A549 (cell line): ENCODE results near the gene RAB3C. TPM values are rescaled to one million over a fixed set of nuclear protein-coding genes. Genes with fewer than 3 reads are reported as not detected.

Experiments
- ATAC-seq, 2 experiments: fragments of 200-7000 bp in 1 of 2; fragments of >200 bp in 1 of 2; cut with Nextera tagmentation in 1 of 2; cut with Tn5 transposase in 1 of 2; 3 replicates each; pipeline versions ENCODE4 v1.8.0 to v1.9.1; 2018 to 2020; ENCODE audit warnings: mild to moderate bottlenecking in 1 of 2, moderate library complexity in 1 of 2
- CTCF ChIA-PET: fragments of 300-600 bp; sonication (Branson Sonifier 250); formaldehyde crosslinking; extraction: SDS; loops from one replicate; lab custom pipeline; 2021; ENCODE audit warnings: antibody characterized with exemption, inconsistent platforms; lab: Yijun Ruan, JAX
- POLR2A ChIA-PET: fragments of 350-600 bp; formaldehyde crosslinking; extraction: SDS; loops from one replicate; lab custom pipeline; 2021; ENCODE audit warnings: antibody characterized with exemption, inconsistent platforms; lab: Yijun Ruan, JAX
- DNase-seq, 2 experiments: peaks; one replicate each; pipeline versions ENCODE4 v3.0.0 to v3.0.0-alpha.2; 2011 to 2016; ENCODE audit warnings: low read depth in 1 of 2, low spot score in 1 of 2
- FAIRE-seq: peaks from 2 replicates; lab custom pipeline; 2011; peaks lifted over from hg19 to GRCh38; lab: Jason Lieb, UNC
- H3K27ac ChIP-seq, 2 experiments: fragments of >200 bp; sonication (Bioruptor Twin); formaldehyde crosslinking; 3 replicates each; pipeline ENCODE4 v1.5.1; 2016 to 2017
- H3K4me1 ChIP-seq: fragments of >200 bp; sonication (Bioruptor Twin); formaldehyde crosslinking; 3 replicates; pipeline ENCODE4 v1.6.1; 2016
- H3K4me2 ChIP-seq: fragments of >200 bp; sonication (Bioruptor Twin); formaldehyde crosslinking; 3 replicates; pipeline ENCODE4 v1.6.1; 2016
- H3K4me3 ChIP-seq: fragments of >200 bp; sonication (Bioruptor Twin); formaldehyde crosslinking; 3 replicates; pipeline ENCODE4 v1.5.1; 2016
- H3K9me3 ChIP-seq: fragments of >200 bp; sonication (Bioruptor Twin); formaldehyde crosslinking; 3 replicates; pipeline ENCODE4 v1.6.1; 2016
- EHF ChIP-seq: fragments of 250-450 bp; sonication (Bioruptor Pico); IDR thresholded peaks from 2 replicates; pipeline ENCODE4 v1.5.0; 2020; ENCODE audit warnings: mild to moderate bottlenecking
- FOSL2 ChIP-seq, 2 experiments: fragments of 450-650 bp in 1 of 2; fragments of >200 bp in 1 of 2; sonication (Bioruptor Twin) in 1 of 2; formaldehyde crosslinking; IDR thresholded peaks; 2 replicates each; pipeline versions ENCODE4 v1.5.0 to v1.6.1; 2016 to 2020; ENCODE audit warnings: mild to moderate bottlenecking in 1 of 2, moderate library complexity in 1 of 2
- FOXS1 ChIP-seq: fragments of 250-450 bp; sonication (Bioruptor Pico); IDR thresholded peaks from 2 replicates; pipeline ENCODE4 v1.5.0; 2020; ENCODE audit warnings: mild to moderate bottlenecking, moderate library complexity
- HEYL ChIP-seq: fragments of 250-450 bp; sonication (Bioruptor Pico); IDR thresholded peaks from 2 replicates; pipeline ENCODE4 v1.8.0; 2021; ENCODE audit warnings: mild to moderate bottlenecking, moderate library complexity
- JUNB ChIP-seq: fragments of >200 bp; sonication (Bioruptor Twin); formaldehyde crosslinking; IDR thresholded peaks from 2 replicates; pipeline ENCODE4 v1.6.1; 2016
- KDM5A ChIP-seq: fragments of 200-600 bp; sonication (generic); IDR thresholded peaks from 2 replicates; pipeline ENCODE4 v1.6.1; 2016; ENCODE audit warnings: antibody characterized with exemption, mild to moderate bottlenecking
- NFE2L2 ChIP-seq: fragments of 150-350 bp; conservative IDR thresholded peaks from 2 replicates; pipeline ENCODE4 v1.6.1; 2014; ENCODE audit warnings: low read length
- PHF8 ChIP-seq: fragments of 200-600 bp; sonication (generic); IDR thresholded peaks from 2 replicates; pipeline ENCODE4 v1.6.1; 2016; ENCODE audit warnings: low read depth, mild to moderate bottlenecking, antibody characterized with exemption, moderate library complexity, borderline replicate concordance
- RAD21 ChIP-seq, 2 experiments: fragments of >200 bp in 1 of 2; sonication (Bioruptor Twin) in 1 of 2; formaldehyde crosslinking in 1 of 2; IDR thresholded peaks in 1 of 2; conservative IDR thresholded peaks in 1 of 2; 2 replicates in 1 of 2; 3 replicates in 1 of 2; pipeline ENCODE4 v1.6.1; 2012 to 2018; ENCODE audit warnings: inconsistent platforms in 1 of 2
- RFX5 ChIP-seq: fragments of 450-650 bp; IDR thresholded peaks from 2 replicates; pipeline ENCODE4 v1.7.1; 2014; ENCODE audit warnings: antibody characterized with exemption, mild to moderate bottlenecking, moderate library complexity
- RNF2 ChIP-seq: fragments of 200-600 bp; sonication (generic); IDR thresholded peaks from 2 replicates; pipeline ENCODE4 v1.6.1; 2016; ENCODE audit warnings: low read depth, mild to moderate bottlenecking, antibody characterized with exemption, moderate library complexity, borderline replicate concordance
- TFCP2L1 ChIP-seq: fragments of 250-450 bp; sonication (Bioruptor Pico); IDR thresholded peaks from 2 replicates; pipeline ENCODE4 v1.5.0; 2021; ENCODE audit warnings: mild to moderate bottlenecking
- WGBS: methylation state at CpG from one replicate; pipeline ENCODE4 v1.1.6; 2017; ENCODE audit errors: missing lambda C conversion rate; 5-methylcytosine and 5-hydroxymethylcytosine counted together
- polyA plus RNA-seq, 4 experiments: library from polyadenylated mRNA; depleted of rRNA in 3 of 4; stranded (reverse); fragments of >200 nt; fragmentation: RNase III in 1 of 4; extraction: RNeasy Plus Mini Kit Qiagen cat#74134 plus additional on column Dnase treatment in 1 of 4; gene quantifications; 2 replicates in 3 of 4; 3 replicates in 1 of 4; pipeline ENCODE4 v1.2.3, GENCODE V29; 2011 to 2017
- TF ChIP-seq, protein P1 (sequence below): fragments of 250-450 bp; sonication (Bioruptor Pico); IDR thresholded peaks from 2 replicates; pipeline ENCODE4 v1.5.0; 2021; ENCODE audit warnings: mild to moderate bottlenecking, moderate library complexity, borderline replicate concordance
- TF ChIP-seq, protein P2 (sequence below): fragments of >200 bp; sonication (Bioruptor Twin); formaldehyde crosslinking; IDR thresholded peaks from 3 replicates; pipeline ENCODE4 v1.5.1; 2016
- TF ChIP-seq, protein P3 (sequence below): IDR thresholded peaks from 2 replicates; pipeline ENCODE4 v1.6.1; 2012; ENCODE audit warnings: low read depth, borderline replicate concordance

Gene RAB3C
- polyA plus RNA-seq, 2 of the 4 experiments (the other 2 are of a cell fraction) = not detected

DNA sequence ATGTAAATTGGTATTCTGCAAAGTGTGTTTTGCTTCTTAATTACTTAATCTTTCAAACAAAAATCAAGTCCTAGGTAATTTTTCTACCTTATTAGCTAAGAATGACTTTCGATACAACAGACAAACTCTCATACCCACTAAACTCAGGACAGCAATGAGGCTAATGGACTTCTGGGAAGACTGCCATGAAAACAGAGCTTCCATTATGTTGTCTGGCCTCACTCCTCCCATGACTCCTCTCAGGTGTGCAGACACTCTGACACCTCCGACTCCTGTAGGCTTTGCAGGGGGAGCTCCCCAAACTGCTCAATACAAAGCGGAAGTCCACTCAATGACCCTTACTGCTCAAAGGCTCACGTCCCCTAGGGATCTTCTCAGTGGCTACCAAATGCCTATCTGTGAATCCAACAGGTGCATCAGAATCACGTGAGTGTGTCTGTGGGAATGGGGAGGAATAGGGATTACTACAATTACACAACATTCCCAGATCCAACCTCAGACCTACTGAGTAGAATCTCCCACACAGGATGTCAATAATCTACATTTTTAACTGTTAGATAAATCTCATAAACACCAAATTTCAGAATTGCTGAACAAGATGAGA is 289.9 kb downstream of the RAB3C start (continued):
- TF ChIP-seq TFCP2L1 (CRISPR knock-in tag) = no peak
- TF ChIP-seq, all 56 proteins: peak for 0

DNA sequence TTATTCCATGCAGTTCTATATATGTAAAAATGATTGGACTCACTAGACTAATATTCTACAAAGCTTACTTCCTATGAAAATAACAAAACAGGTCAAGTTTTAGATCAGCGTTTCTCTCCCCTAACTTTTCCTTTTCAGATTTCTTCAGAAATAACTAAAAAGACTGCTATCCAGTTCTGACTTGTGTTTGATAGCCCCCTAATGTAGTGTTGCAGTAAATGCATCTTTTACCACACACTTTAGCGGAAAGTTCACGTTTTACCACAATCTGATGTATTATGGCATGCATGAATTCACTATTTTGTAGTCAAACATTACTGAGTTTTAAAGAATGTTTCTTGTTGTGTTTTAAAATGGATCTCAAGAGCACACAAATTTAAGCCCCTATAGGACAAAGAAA is 292.7 kb downstream of the RAB3C start:
- POLR2A ChIA-PET = no interaction called here
- DNase-seq = no peak
- peak in 1 of 2 experiments; percentile 12; a peak in 1 of 5 replicates for TF ChIP-seq RAD21 (conservative IDR thresholded peaks at IDR 0.05 in 1 of 2, IDR thresholded peaks at IDR 0.05 in 1 of 2)
- TF ChIP-seq JUNB = no peak
- CTCF ChIA-PET = interaction anchor here (1.0 to 7.5 kb wide), 5 partner anchors 11 to 377 kb away, joined by 3 to 58 read pairs (median 5); no protein-coding TSS in a partner anchor
- FAIRE-seq = peak; percentile 39
- Histone ChIP-seq H3K9me3 (no peaks in the 10 kb centered on the region), H3K27ac (no peak overlapping the region), H3K4me2 (no peak overlapping the region), H3K4me3 (no peak overlapping the region), H3K4me1 (no peaks in the 10 kb centered on the region)
- ATAC-seq = 0 out of 6 replicates have a peak, but pooled peaks of 1 of the 2 experiments have one; percentile 36
- 89% methylated on average over 3 of the region's 3 CpGs for WGBS

DNA sequence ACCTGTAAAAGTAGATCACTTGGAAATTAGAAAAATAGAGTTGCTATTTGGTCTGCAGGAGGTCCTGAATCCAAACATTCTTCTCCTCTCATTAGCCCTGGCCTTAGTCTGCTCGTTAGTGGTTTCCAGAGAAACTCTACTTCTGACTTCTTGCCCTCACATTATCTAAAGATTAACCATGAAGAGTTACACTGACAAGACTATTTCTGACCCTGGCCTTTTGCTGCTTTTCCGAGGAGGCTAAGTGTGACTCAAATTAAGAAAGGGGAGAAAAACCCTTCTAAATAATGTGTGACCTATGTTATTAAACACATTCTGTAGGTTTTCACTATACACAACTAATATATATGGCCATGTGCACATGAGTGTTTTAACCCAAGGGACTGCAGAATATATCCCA is 302.4 kb downstream of the RAB3C start:
- WGBS = 76% methylated on average over 2 of the region's 2 CpGs
- FAIRE-seq (no peak), DNase-seq (no peak), ATAC-seq (no peak)
- POLR2A ChIA-PET = no interaction called here
- peak overlapping the region; percentile 94 to 100 for H3K27ac ChIP-seq
- H3K9me3 ChIP-seq = peaks cover 31% of the 10 kb centered on the region
- TF ChIP-seq FOXS1 (CRISPR knock-in tag) = no peak
- TF ChIP-seq, protein P1, sequence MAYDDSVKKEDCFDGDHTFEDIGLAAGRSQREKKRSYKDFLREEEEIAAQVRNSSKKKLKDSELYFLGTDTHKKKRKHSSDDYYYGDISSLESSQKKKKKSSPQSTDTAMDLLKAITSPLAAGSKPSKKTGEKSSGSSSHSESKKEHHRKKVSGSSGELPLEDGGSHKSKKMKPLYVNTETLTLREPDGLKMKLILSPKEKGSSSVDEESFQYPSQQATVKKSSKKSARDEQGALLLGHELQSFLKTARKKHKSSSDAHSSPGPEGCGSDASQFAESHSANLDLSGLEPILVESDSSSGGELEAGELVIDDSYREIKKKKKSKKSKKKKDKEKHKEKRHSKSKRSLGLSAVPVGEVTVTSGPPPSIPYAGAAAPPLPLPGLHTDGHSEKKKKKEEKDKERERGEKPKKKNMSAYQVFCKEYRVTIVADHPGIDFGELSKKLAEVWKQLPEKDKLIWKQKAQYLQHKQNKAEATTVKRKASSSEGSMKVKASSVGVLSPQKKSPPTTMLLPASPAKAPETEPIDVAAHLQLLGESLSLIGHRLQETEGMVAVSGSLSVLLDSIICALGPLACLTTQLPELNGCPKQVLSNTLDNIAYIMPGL (CRISPR knock-in tag) = no peak
- TF ChIP-seq JUNB = no peak
- TF ChIP-seq PHF8 = no peak
- no peak for TF ChIP-seq FOSL2 (IDR thresholded peaks at IDR 0.05)
- TF ChIP-seq FOSL2 (CRISPR knock-in tag; IDR thresholded peaks at IDR 0.05) = no peak
- TF ChIP-seq NFE2L2 = no peak
- no peak for TF ChIP-seq EHF (CRISPR knock-in tag)
- no peak for TF ChIP-seq HEYL (CRISPR knock-in tag)
- no peak for TF ChIP-seq RNF2
- no peak for TF ChIP-seq RFX5
- TF ChIP-seq KDM5A = no peak
- TF ChIP-seq, protein P2, sequence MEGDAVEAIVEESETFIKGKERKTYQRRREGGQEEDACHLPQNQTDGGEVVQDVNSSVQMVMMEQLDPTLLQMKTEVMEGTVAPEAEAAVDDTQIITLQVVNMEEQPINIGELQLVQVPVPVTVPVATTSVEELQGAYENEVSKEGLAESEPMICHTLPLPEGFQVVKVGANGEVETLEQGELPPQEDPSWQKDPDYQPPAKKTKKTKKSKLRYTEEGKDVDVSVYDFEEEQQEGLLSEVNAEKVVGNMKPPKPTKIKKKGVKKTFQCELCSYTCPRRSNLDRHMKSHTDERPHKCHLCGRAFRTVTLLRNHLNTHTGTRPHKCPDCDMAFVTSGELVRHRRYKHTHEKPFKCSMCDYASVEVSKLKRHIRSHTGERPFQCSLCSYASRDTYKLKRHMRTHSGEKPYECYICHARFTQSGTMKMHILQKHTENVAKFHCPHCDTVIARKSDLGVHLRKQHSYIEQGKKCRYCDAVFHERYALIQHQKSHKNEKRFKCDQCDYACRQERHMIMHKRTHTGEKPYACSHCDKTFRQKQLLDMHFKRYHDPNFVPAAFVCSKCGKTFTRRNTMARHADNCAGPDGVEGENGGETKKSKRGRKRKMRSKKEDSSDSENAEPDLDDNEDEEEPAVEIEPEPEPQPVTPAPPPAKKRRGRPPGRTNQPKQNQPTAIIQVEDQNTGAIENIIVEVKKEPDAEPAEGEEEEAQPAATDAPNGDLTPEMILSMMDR = no peak
- TF ChIP-seq RAD21 (conservative IDR thresholded peaks at IDR 0.05 in 1 of 2, IDR thresholded peaks at IDR 0.05 in 1 of 2) = no peak
- TF ChIP-seq, protein P3, sequence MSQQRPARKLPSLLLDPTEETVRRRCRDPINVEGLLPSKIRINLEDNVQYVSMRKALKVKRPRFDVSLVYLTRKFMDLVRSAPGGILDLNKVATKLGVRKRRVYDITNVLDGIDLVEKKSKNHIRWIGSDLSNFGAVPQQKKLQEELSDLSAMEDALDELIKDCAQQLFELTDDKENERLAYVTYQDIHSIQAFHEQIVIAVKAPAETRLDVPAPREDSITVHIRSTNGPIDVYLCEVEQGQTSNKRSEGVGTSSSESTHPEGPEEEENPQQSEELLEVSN = no peak
- H3K4me1 ChIP-seq = peaks cover 44% of the 10 kb centered on the region
- CTCF ChIA-PET = interaction anchor here (1.9 to 3.9 kb wide), 9 partner anchors 11 to 473 kb away, joined by 5 to 58 read pairs (median 14); no protein-coding TSS in a partner anchor
- H3K4me2 ChIP-seq = no peak overlapping the region
- no peak overlapping the region for H3K4me3 ChIP-seq
